WERI-Rb-1 (cell line): ENCODE measurements around the gene AKAP13.

Experiments used
- DNase-seq: peaks from one replicate; pipeline ENCODE4 v3.0.0-alpha.2; 2020
- H3K27ac ChIP-seq: fragments of 250-450 bp; sonication (Bioruptor Pico); 2 replicates; pipeline ENCODE4 v1.5.1; 2020; ENCODE audit warnings: mild to moderate bottlenecking, moderate library complexity
- H3K27me3 ChIP-seq: fragments of 250-450 bp; sonication (Bioruptor Pico); 2 replicates; pipeline ENCODE4 v1.5.1; 2021; ENCODE audit warnings: mild to moderate bottlenecking, low read depth, moderate library complexity; ENCODE audit not compliant: insufficient read depth, severe bottlenecking
- H3K36me3 ChIP-seq: fragments of 250-450 bp; sonication (Bioruptor Pico); 2 replicates; pipeline ENCODE4 v1.5.1; 2020; ENCODE audit warnings: mild to moderate bottlenecking, moderate library complexity
- H3K4me3 ChIP-seq: 2 replicates; pipeline ENCODE4 v1.5.1; 2011; ENCODE audit warnings: low read depth, mild to moderate bottlenecking, control low read depth, low read length
- H3K9me3 ChIP-seq: fragments of 250-450 bp; sonication (Bioruptor Pico); 2 replicates; pipeline ENCODE4 v1.5.1; 2021; ENCODE audit warnings: mild to moderate bottlenecking, moderate library complexity; ENCODE audit not compliant: severe bottlenecking
- TF ChIP-seq, protein P1 (sequence below): IDR thresholded peaks from 2 replicates; pipeline ENCODE4 v1.5.1; 2011; ENCODE audit warnings: low read depth, mild to moderate bottlenecking, control low read depth, inconsistent platforms, low read length

Gene AKAP13

DNA sequence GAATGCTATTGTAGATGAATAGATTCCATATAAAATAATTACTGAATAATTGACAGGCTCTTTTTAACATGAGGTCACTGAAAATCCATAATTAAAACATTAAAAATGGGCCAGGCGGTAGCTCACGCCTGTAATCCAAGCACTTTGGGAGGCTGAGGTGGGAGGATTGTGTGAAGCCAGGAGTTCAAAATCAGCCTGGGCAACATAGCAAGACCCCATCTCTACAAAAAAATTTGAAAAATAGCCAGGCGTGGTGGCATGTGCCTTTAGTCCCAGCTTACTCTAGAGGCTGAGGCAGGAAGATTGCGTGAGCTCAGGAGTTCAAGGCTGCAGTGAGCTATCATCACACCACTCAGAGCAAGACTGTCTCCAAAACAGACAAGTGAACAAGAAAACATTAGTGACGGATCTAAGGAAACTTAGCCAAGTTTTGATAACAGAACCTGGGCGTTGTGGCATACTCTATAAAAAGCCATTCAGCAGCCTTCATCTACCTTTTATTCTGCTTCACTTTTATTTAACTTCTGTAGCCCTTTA lies 303.8 kb downstream of the AKAP13 start:
- H3K36me3 ChIP-seq, result peaks cover 91% of the 10 kb centered on the region
- no peaks in the 10 kb centered on the region for H3K9me3 ChIP-seq
- TF ChIP-seq, protein P1, sequence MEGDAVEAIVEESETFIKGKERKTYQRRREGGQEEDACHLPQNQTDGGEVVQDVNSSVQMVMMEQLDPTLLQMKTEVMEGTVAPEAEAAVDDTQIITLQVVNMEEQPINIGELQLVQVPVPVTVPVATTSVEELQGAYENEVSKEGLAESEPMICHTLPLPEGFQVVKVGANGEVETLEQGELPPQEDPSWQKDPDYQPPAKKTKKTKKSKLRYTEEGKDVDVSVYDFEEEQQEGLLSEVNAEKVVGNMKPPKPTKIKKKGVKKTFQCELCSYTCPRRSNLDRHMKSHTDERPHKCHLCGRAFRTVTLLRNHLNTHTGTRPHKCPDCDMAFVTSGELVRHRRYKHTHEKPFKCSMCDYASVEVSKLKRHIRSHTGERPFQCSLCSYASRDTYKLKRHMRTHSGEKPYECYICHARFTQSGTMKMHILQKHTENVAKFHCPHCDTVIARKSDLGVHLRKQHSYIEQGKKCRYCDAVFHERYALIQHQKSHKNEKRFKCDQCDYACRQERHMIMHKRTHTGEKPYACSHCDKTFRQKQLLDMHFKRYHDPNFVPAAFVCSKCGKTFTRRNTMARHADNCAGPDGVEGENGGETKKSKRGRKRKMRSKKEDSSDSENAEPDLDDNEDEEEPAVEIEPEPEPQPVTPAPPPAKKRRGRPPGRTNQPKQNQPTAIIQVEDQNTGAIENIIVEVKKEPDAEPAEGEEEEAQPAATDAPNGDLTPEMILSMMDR, result no peak
- no peaks in the 10 kb centered on the region for H3K27me3 ChIP-seq
- no peak overlapping the region for H3K27ac ChIP-seq
- H3K4me3 ChIP-seq, result no peak overlapping the region
- no peak for DNase-seq

DNA sequence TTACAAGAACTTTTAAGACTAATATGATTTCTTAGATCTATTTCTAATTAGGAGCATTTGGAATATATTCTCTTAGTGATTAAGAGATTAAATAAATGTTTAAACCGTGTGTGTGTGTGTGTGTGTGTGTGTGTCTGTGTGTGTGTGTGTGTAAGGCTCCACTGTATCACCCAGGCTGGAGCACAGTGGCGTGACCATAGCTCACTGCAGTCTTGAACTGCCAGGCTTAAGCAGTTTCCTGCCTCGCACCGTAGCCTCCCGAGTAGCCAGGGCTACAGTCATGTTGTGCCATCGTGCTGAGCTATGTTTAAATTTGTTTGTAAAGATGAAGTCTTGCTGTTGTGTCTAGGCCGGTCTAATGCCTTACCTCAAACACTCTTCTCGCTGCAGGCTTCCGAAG lies 305.0 kb downstream of the AKAP13 start:
- TF ChIP-seq, protein P1, result no peak
- Histone ChIP-seq H3K27me3 (no peaks in the 10 kb centered on the region), H3K36me3 (peaks cover 91% of the 10 kb centered on the region), H3K9me3 (no peaks in the 10 kb centered on the region), H3K27ac (no peak overlapping the region), H3K4me3 (no peak overlapping the region)
- no peak for DNase-seq

DNA sequence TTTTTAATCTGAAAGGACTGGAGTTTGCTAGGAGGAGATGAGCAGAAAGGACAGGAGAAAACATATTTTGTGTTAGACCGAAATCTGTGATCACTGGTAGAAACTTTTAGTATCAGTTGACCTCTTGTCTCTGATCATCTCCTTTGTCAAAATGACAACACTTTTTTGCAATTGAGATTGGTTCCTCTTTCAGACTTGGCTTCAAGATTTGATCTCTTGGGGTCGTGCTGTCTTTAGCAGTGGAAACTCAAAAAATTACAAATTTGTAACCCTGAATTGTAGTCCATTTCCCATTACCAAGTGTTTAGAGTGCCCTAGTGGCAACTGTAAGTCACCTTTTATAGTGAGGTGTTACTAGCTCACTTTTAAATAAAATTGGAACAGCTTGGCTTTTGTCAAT lies 306.9 kb downstream of the AKAP13 start:
- TF ChIP-seq, protein P1, result no peak
- peaks cover 95% of the 10 kb centered on the region for H3K36me3 ChIP-seq
- DNase-seq, result no peak
- no peaks in the 10 kb centered on the region for H3K27me3 ChIP-seq
- H3K9me3 ChIP-seq, result no peaks in the 10 kb centered on the region
- no peak overlapping the region for H3K4me3 ChIP-seq
- H3K27ac ChIP-seq, result no peak overlapping the region

DNA sequence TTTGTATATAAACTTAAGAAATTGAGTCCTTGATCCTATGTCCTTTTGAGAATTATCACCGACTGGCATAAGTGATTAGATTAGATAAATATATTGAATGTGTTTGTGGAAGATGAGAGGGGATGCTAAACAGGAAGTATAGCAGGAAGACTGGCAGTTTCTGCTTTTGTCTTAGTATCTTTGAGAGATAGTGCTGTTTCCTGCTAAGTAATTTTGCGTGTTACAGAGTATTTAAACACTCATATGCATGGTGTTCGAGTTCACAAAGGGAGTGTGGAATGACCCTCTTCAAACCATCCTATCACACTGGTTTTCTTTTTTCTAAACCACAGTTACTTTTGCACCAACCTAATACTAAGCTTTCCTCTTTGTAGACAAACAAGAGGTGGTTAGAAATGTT lies 308.3 kb downstream of the AKAP13 start:
- Histone ChIP-seq H3K4me3 (no peak overlapping the region), H3K9me3 (no peaks in the 10 kb centered on the region), H3K36me3 (peaks cover 98% of the 10 kb centered on the region), H3K27me3 (no peaks in the 10 kb centered on the region), H3K27ac (no peak overlapping the region)
- TF ChIP-seq, protein P1, result no peak
- no peak for DNase-seq

DNA sequence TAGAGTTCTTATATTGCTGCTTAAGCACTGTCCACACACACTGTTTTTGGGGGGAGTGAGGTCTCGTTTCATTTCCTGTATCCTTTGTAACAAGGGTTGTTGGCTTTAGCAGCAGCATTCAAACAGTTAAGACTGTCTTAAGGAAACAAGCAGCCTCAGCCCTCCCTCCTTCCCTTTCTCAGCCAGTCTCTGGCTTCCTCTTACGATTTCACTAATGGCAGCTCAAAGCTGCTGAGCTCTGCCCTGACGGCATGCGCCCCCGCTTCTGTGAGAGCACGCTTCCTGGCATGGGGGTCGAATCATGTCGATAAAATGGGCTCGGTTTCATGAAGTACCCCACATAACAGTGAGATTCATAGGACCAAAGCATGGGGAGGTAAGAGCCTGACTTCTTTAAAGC lies 309.3 kb downstream of the AKAP13 start:
- no peak for DNase-seq
- TF ChIP-seq, protein P1, result no peak
- peaks cover 98% of the 10 kb centered on the region for H3K36me3 ChIP-seq
- H3K4me3 ChIP-seq, result no peak overlapping the region
- no peaks in the 10 kb centered on the region for H3K9me3 ChIP-seq
- no peak overlapping the region for H3K27ac ChIP-seq
- no peaks in the 10 kb centered on the region for H3K27me3 ChIP-seq

DNA sequence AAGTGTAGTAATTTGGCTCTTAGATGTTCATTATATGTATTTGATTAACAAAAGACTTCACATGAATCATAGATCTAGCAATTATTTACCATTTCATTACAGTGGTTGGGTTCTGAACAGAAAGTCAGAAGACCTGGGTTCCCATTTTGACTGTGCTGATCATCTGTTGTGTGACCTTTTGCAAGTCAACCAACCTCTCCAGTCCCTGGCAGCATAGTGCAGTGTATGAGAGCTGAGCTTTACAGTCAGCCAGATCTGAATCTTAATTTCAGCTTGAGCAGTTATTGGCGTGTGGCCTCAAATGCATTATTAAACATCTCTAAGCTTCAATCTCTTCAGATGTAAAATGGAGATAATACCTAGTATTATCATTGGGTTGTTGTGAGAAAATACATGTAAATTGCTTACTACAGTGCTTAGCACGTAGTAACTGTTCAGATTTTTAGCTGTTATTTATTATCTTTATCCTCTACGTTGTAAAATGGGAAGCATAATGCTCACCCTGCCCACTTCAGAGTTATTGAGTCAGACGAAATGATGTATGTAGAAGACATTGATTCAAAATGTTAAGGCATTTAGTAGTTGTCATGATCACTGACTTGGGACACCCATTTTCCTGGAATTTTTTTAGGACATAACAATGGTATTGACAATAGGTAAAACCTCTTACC lies 310.3 kb downstream of the AKAP13 start:
- Histone ChIP-seq H3K27me3 (no peaks in the 10 kb centered on the region), H3K27ac (no peak overlapping the region), H3K4me3 (no peak overlapping the region), H3K36me3 (peaks cover 98% of the 10 kb centered on the region), H3K9me3 (no peaks in the 10 kb centered on the region)
- TF ChIP-seq, protein P1, result no peak
- DNase-seq, result no peak
